WTC11 (cell line): Measurements from ENCODE around the gene KRTAP5-1. TPM values are rescaled to one million over a fixed set of nuclear protein-coding genes. Genes with fewer than 3 reads are reported as not detected.

Source experiments
- ATAC-seq: fragments of 200-7000 bp; cut with Tn5 transposase; 2 replicates; pipeline ENCODE4 v1.10.0; 2021; ENCODE audit warnings: mild to moderate bottlenecking, moderate library complexity
- CTCF ChIA-PET: fragments of 300-600 bp; sonication (Branson Sonifier 250); formaldehyde crosslinking; loops from one replicate; lab custom pipeline; 2021; ENCODE audit warnings: antibody characterized with exemption; lab: Charles Lee
- POLR2A ChIA-PET: fragments of 350-600 bp; sonication (Branson Sonifier 250); formaldehyde crosslinking; loops from one replicate; lab custom pipeline; 2021; ENCODE audit warnings: antibody characterized with exemption; lab: Charles Lee
- DNase-seq: peaks from one replicate; pipeline ENCODE4 v3.0.0; 2021; ENCODE audit warnings: low spot score
- H3K27ac Mint-ChIP-seq: 2 replicates; pipeline ENCODE4 v1.8.0; 2021; ENCODE audit warnings: mixed read lengths
- H3K27me3 Mint-ChIP-seq: 2 replicates; pipeline ENCODE4 v1.8.0; 2021; ENCODE audit warnings: low read depth, mild to moderate bottlenecking, moderate library complexity, mixed read lengths
- H3K36me3 Mint-ChIP-seq: 2 replicates; pipeline ENCODE4 v1.8.0; 2021; ENCODE audit warnings: mixed read lengths
- H3K4me1 Mint-ChIP-seq: 2 replicates; pipeline ENCODE4 v1.8.0; 2022; ENCODE audit warnings: mixed read lengths
- H3K4me3 Mint-ChIP-seq: 2 replicates; pipeline ENCODE4 v1.8.0; 2021; ENCODE audit warnings: mild to moderate bottlenecking, moderate library complexity, mixed read lengths
- H3K9me3 Mint-ChIP-seq: 2 replicates; pipeline ENCODE4 v1.8.0; 2021; ENCODE audit warnings: mixed read lengths
- ESRRA ChIP-seq: sonication (generic); formaldehyde crosslinking; IDR thresholded peaks from 2 replicates; pipeline ENCODE4 v1.8.1; 2022; ENCODE audit warnings: mild to moderate bottlenecking, missing genetic modification reagents, borderline replicate concordance
- FOXJ3 ChIP-seq: sonication (generic); formaldehyde crosslinking; IDR thresholded peaks from 2 replicates; pipeline ENCODE4 v1.9.0; 2021; ENCODE audit warnings: missing genetic modification reagents, mild to moderate bottlenecking, borderline replicate concordance
- FOXK1 ChIP-seq: sonication (generic); formaldehyde crosslinking; IDR thresholded peaks from 2 replicates; pipeline ENCODE4 v1.8.0; 2022; ENCODE audit warnings: mild to moderate bottlenecking, moderate library complexity, missing genetic modification reagents
- JAZF1 ChIP-seq: fragments of 250-450 bp; sonication (Bioruptor Pico); IDR thresholded peaks from 2 replicates; pipeline ENCODE4 v1.9.0; 2021; ENCODE audit warnings: moderate library complexity, mild to moderate bottlenecking, inconsistent platforms
- NFATC4 ChIP-seq: fragments of 250-450 bp; sonication (Bioruptor Pico); IDR thresholded peaks from 2 replicates; pipeline ENCODE4 v1.9.0; 2021; ENCODE audit warnings: mild to moderate bottlenecking
- NFYB ChIP-seq: sonication (generic); formaldehyde crosslinking; conservative IDR thresholded peaks from 2 replicates; pipeline ENCODE4 v1.8.0; 2022; ENCODE audit warnings: low read depth, missing genetic modification reagents
- ZNF396 ChIP-seq: fragments of 250-450 bp; sonication (Bioruptor Pico); IDR thresholded peaks from 2 replicates; pipeline ENCODE4 v1.8.0; 2021; ENCODE audit warnings: mild to moderate bottlenecking, moderate library complexity, borderline replicate concordance
- ZNF416 ChIP-seq: fragments of 250-450 bp; sonication (Bioruptor Pico); IDR thresholded peaks from 2 replicates; pipeline ENCODE4 v1.9.0; 2021; ENCODE audit warnings: mild to moderate bottlenecking, inconsistent platforms
- total RNA-seq: library from RNA; stranded (reverse); gene quantifications from 3 replicates; pipeline ENCODE4 v1.2.3, GENCODE V29; 2021
- TF ChIP-seq, protein P1 (sequence below): sonication (generic); formaldehyde crosslinking; IDR thresholded peaks from 2 replicates; pipeline ENCODE4 v1.8.1; 2022; ENCODE audit warnings: missing genetic modification reagents, borderline replicate concordance
- TF ChIP-seq, protein P2 (sequence below): sonication (generic); formaldehyde crosslinking; conservative IDR thresholded peaks from 2 replicates; pipeline ENCODE4 v1.8.1; 2022; ENCODE audit warnings: mild to moderate bottlenecking, missing genetic modification reagents
- TF ChIP-seq, protein P3 (sequence below): sonication (generic); formaldehyde crosslinking; IDR thresholded peaks from 2 replicates; pipeline ENCODE4 v1.8.1; 2022; ENCODE audit warnings: low read depth, missing genetic modification reagents, borderline replicate concordance
- TF ChIP-seq, protein P4 (sequence below): sonication (generic); formaldehyde crosslinking; IDR thresholded peaks from 2 replicates; pipeline ENCODE4 v1.8.0; 2022; ENCODE audit warnings: mild to moderate bottlenecking, missing genetic modification reagents

KRTAP5-1 gene
- total RNA-seq, 1 experiment from 2014 or later, result not detected

DNA sequence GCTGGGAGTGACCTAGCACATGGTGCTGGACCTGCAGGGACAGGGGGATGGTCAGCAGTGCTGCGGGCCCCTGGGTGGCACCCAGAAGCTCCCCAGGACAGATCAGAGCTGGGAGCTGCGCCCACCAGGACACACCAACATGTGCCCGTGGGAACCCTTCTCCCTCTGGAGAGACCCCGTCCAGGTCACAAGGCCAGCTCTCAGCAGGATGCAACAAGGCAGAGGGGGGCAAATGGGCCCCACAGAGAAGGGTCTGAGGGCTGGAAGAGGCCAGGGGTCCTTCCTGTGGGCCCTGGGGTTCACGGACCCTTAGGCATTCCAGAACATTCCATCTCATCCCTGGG, 19.2 kb downstream of the KRTAP5-1 start:
- DNase-seq (no peak), ATAC-seq (no peak)
- Mint-ChIP-seq H3K4me1 (peaks cover 13% of the 10 kb centered on the region), H3K9me3 (no peaks in the 10 kb centered on the region), H3K27ac (no peak overlapping the region), H3K4me3 (no peak overlapping the region), H3K36me3 (no peaks in the 10 kb centered on the region)
- ChIA-PET POLR2A (interaction anchor here (1.0 kb wide), 1 partner anchor 20 kb away, joined by 3 read pairs; no protein-coding TSS in a partner anchor), CTCF (interaction anchor here (0.9 to 4.1 kb wide), 4 partner anchors 8 to 29 kb away, joined by 3 to 54 read pairs (median 30); no protein-coding TSS in a partner anchor)
- TF ChIP-seq ZNF416 (CRISPR knock-in tag) (no peak), ESRRA (no peak), NFATC4 (no peak), FOXK1 (CRISPR knock-in tag) (no peak), JAZF1 (CRISPR knock-in tag) (no peak)
- TF ChIP-seq, protein P1, sequence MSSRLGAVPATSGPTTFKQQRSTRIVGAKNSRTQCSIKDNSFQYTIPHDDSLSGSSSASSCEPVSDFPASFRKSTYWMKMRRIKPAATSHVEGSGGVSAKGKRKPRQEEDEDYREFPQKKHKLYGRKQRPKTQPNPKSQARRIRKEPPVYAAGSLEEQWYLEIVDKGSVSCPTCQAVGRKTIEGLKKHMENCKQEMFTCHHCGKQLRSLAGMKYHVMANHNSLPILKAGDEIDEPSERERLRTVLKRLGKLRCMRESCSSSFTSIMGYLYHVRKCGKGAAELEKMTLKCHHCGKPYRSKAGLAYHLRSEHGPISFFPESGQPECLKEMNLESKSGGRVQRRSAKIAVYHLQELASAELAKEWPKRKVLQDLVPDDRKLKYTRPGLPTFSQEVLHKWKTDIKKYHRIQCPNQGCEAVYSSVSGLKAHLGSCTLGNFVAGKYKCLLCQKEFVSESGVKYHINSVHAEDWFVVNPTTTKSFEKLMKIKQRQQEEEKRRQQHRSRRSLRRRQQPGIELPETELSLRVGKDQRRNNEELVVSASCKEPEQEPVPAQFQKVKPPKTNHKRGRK (CRISPR knock-in tag), result no peak
- TF ChIP-seq, all 79 proteins: peak for 0
- peaks cover 30% of the 10 kb centered on the region for H3K27me3 Mint-ChIP-seq

GRCh38 chr11:1565173-1565903, 19.7 kb downstream of the KRTAP5-1 start:
- Mint-ChIP-seq H3K4me1 (peaks cover 13% of the 10 kb centered on the region), H3K4me3 (no peak overlapping the region), H3K27me3 (peaks cover 28% of the 10 kb centered on the region), H3K36me3 (no peaks in the 10 kb centered on the region), H3K9me3 (no peaks in the 10 kb centered on the region), H3K27ac (no peak overlapping the region)
- POLR2A ChIA-PET, result interaction anchor here (1.0 to 1.7 kb wide), 2 partner anchors 16 to 19 kb away, joined by 3 to 9 read pairs; no protein-coding TSS in a partner anchor
- TF ChIP-seq, protein P2, sequence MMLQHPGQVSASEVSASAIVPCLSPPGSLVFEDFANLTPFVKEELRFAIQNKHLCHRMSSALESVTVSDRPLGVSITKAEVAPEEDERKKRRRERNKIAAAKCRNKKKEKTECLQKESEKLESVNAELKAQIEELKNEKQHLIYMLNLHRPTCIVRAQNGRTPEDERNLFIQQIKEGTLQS (CRISPR knock-in tag), result no peak
- no peak for DNase-seq
- ATAC-seq, result no peak
- CTCF ChIA-PET, result interaction anchor here (0.9 to 4.1 kb wide), 7 partner anchors 9 to 30 kb away, joined by 3 to 54 read pairs (median 8); no protein-coding TSS in a partner anchor

DNA sequence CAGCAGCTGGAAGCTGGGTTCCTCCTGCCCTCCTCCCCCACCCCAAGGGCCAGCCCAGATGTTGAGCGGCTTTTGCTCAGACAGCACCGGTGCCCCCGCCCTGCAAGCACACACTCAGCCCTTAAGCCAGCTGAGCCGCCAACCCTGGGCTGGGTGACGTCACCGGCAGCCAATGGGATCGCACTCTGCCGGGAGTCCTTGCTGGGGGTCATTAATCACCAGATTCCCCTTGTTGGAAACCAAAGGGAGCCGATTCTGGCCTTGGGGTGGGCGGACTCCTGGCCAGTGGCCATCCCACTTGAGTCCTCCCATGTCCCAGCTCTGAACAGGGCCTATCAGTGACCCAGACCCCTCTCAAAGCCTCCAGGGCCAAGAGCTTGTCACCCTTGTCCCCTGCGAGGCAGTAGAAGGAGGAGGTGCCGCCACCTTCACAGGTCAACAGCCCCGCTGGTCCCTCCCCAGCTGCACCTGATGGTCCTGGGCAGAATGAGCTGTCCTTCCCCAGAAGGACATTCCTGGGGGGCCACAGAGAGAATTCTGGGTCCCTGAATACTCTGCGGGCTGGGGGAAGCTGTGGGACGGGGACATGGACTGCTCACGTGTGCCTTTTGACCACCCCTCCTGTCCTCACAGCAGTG, 20.4 kb downstream of the KRTAP5-1 start:
- POLR2A ChIA-PET, result interaction anchor here (0.6 to 1.7 kb wide), 3 partner anchors 16 to 48 kb away, joined by 3 to 9 read pairs (median 6); no protein-coding TSS in a partner anchor
- peaks cover 13% of the 10 kb centered on the region for H3K4me1 Mint-ChIP-seq
- TF ChIP-seq, protein P3, sequence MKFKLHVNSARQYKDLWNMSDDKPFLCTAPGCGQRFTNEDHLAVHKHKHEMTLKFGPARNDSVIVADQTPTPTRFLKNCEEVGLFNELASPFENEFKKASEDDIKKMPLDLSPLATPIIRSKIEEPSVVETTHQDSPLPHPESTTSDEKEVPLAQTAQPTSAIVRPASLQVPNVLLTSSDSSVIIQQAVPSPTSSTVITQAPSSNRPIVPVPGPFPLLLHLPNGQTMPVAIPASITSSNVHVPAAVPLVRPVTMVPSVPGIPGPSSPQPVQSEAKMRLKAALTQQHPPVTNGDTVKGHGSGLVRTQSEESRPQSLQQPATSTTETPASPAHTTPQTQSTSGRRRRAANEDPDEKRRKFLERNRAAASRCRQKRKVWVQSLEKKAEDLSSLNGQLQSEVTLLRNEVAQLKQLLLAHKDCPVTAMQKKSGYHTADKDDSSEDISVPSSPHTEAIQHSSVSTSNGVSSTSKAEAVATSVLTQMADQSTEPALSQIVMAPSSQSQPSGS, result 0 out of 2 replicates have a peak, but pooled peaks have one; percentile 78
- TF ChIP-seq, protein P4, sequence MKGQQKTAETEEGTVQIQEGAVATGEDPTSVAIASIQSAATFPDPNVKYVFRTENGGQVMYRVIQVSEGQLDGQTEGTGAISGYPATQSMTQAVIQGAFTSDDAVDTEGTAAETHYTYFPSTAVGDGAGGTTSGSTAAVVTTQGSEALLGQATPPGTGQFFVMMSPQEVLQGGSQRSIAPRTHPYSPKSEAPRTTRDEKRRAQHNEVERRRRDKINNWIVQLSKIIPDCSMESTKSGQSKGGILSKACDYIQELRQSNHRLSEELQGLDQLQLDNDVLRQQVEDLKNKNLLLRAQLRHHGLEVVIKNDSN (CRISPR knock-in tag), result no peak
- TF ChIP-seq NFYB (CRISPR knock-in tag), result peak; percentile 72
- no peak for TF ChIP-seq FOXJ3
- no peak for TF ChIP-seq ZNF396
- H3K27ac Mint-ChIP-seq, result no peak overlapping the region
- peak; percentile 80 for DNase-seq
- H3K27me3 Mint-ChIP-seq, result peaks cover 26% of the 10 kb centered on the region
- no peak overlapping the region for H3K4me3 Mint-ChIP-seq
- H3K36me3 Mint-ChIP-seq, result no peaks in the 10 kb centered on the region
- no peaks in the 10 kb centered on the region for H3K9me3 Mint-ChIP-seq
- CTCF ChIA-PET, result interaction anchor here (0.9 to 4.1 kb wide), 8 partner anchors 9 to 59 kb away, joined by 3 to 54 read pairs (median 8); no protein-coding TSS in a partner anchor
- peak; percentile 70 for ATAC-seq
